Cardiac fibroblast (primary cell): ENCODE results near the gene NLGN4Y.

Source experiments
- DNase-seq, 2 donors: peaks; one replicate each; pipeline versions ENCODE4 v3.0.0 to v3.0.0-alpha.2; 2010; ENCODE audit warnings: low read depth in 2 of 2
- H3K4me3 ChIP-seq, 2 donors: replicated peaks in 1 of 2; 1 replicate in 1 of 2; 2 replicates in 1 of 2; pipeline ENCODE4 v1.5.1; 2011; ENCODE audit warnings: low read depth in 2 of 2, low read length in 2 of 2, mild to moderate bottlenecking in 2 of 2, moderate library complexity in 1 of 2
- CTCF ChIP-seq: IDR thresholded peaks from one replicate; pipeline ENCODE4 v1.5.1; 2011; ENCODE audit warnings: low read depth, mild to moderate bottlenecking, low read length, inconsistent platforms

The NLGN4Y gene

GRCh38 chrY:14524272-14525231 lies at the start of gene NLGN4Y:
TSS of gene NLGN4Y (plus strand) at chrY:14524529. CDS start at chrY:14622120, 97,591 bp downstream.
- peak within 1 kb of the TSS; percentile 53 to 58 for H3K4me3 ChIP-seq
- DNase-seq: peak; percentile 9 to 25
- TF ChIP-seq CTCF: no peak

- no peak for DNase-seq
- no peak overlapping the region for H3K4me3 ChIP-seq
- TF ChIP-seq CTCF: no peak
Observed at GRCh38 chrY:14485935-14486334, 38.4 kb upstream of the NLGN4Y start.

- H3K4me3 ChIP-seq: no peak overlapping the region
- DNase-seq: no peak
- no peak for TF ChIP-seq CTCF
Observed at GRCh38 chrY:14490226-14490625, 34.1 kb upstream of the NLGN4Y start.

- DNase-seq: no peak
Observed at GRCh38 chrY:14498071-14498470, 26.3 kb upstream of the NLGN4Y start.

GRCh38 chrY:14504592-14504991 lies 19.7 kb upstream of the NLGN4Y start:
- no peak for TF ChIP-seq CTCF
- no peak overlapping the region for H3K4me3 ChIP-seq
- DNase-seq: no peak

More at GRCh38 chrY:14498071-14498470, 26.3 kb upstream of the NLGN4Y start:
- TF ChIP-seq CTCF: no peak
- no peak overlapping the region for H3K4me3 ChIP-seq

GRCh38 chrY:14522379-14522950 lies 1.9 kb upstream of the NLGN4Y start:
- peak; percentile 8 to 9 for DNase-seq
- H3K4me3 ChIP-seq: peak overlapping the region in 1 of 2 donors; percentile 24
- no peak for TF ChIP-seq CTCF
